Measurements from ENCODE around the gene CHM. TPM values are rescaled to one million over a fixed set of nuclear protein-coding genes. Genes with fewer than 3 reads are reported as not detected.

Gene CHM
- total and polyA plus RNA-seq, 10 of the 15 experiments (the other 5 are each of a cell fraction or from before 2014, with no cell fraction given), result 4.8 to 19.0 (median 8.0) TPM

DNA sequence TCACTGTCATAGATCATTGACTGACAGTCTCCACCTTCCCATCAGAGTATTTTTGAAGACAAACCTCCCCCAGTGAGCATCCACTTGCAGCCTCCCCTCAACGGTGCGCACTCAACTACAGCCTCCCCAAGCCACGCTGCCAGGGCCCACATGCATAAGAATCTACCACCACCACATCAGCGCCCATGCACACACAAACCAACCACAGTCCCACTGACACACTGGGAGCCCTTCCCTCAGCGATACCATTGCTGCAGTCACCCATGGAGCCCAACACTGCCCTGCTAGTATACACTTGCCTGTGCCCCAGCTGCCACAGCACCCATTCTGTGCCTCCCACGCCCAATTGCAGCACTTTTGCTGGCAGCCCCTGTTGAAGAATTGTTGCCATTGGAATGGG lies 132.9 kb downstream of the CHM start:
- Histone ChIP-seq H3K9me3 (replicated peaks; ENCODE audit: control insufficient read depth, insufficient read depth, low read length) (no peaks in the 10 kb centered on the region; the same call in 1 of the 3 replicates), H3K27me3 (replicated peaks in 1 of 2; ENCODE audit: control insufficient read depth in 2 of 2, insufficient read depth in 2 of 2, low read length in 1 of 2) (no peaks in the 10 kb centered on the region), H2AFZ (ENCODE audit: control insufficient read depth, low read depth, low read length) (no peak overlapping the region), H3K79me2 (ENCODE audit: control insufficient read depth, insufficient read depth, low read length) (no peaks in the 10 kb centered on the region), H3K36me3 (ENCODE audit: control insufficient read depth in 2 of 2, insufficient read depth in 2 of 2, low read length in 1 of 2) (no peaks in the 10 kb centered on the region), H3K4me2 (ENCODE audit: control insufficient read depth, insufficient read depth) (no peak overlapping the region), H3K4me1 (ENCODE audit: control insufficient read depth, insufficient read depth, low read length) (no peaks in the 10 kb centered on the region), H4K20me1 (ENCODE audit: control insufficient read depth, insufficient read depth) (no peaks in the 10 kb centered on the region), H3K4me3 (no peak overlapping the region), H3K9ac (ENCODE audit: control insufficient read depth, insufficient read depth, low read length) (no peak overlapping the region), H3K27ac (ENCODE audit: control insufficient read depth, insufficient read depth) (no peak overlapping the region)
- DNase-seq (ENCODE audit: low read depth, low spot score), result no peak
- BruUV-seq (replicated peaks), result no TSS peak
- ATAC-seq, result no peak
- CTCF ChIA-PET, result interaction anchor here (0.8 kb wide), 1 partner anchor 9 kb away, joined by 3 read pairs; no protein-coding TSS in a partner anchor
- intact Hi-C loops (cut with micrococcal nuclease; ENCODE audit: unreplicated experiment) (no loop called here), in situ Hi-C loops (cut with MboI) (no loop called here)
- RAD21 ChIA-PET (ENCODE audit: unreplicated experiment), result no interaction called here
- TF ChIP-seq ZZZ3 (IDR thresholded peaks at IDR 0.05; ENCODE audit: control insufficient read depth, insufficient read length, low read depth), result no peak
- TF ChIP-seq KAT2A (conservative IDR thresholded peaks at IDR 0.05; ENCODE audit: control insufficient read depth, low read depth, low read length), result no peak
- no peak for TF ChIP-seq FOXK2 (IDR thresholded peaks at IDR 0.05)
- TF ChIP-seq, protein P1, sequence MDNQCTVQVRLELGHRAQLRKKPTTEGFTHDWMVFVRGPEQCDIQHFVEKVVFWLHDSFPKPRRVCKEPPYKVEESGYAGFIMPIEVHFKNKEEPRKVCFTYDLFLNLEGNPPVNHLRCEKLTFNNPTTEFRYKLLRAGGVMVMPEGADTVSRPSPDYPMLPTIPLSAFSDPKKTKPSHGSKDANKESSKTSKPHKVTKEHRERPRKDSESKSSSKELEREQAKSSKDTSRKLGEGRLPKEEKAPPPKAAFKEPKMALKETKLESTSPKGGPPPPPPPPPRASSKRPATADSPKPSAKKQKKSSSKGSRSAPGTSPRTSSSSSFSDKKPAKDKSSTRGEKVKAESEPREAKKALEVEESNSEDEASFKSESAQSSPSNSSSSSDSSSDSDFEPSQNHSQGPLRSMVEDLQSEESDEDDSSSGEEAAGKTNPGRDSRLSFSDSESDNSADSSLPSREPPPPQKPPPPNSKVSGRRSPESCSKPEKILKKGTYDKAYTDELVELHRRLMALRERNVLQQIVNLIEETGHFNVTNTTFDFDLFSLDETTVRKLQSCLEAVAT (IDR thresholded peaks at IDR 0.05), result no peak
- TF ChIP-seq, protein P2, sequence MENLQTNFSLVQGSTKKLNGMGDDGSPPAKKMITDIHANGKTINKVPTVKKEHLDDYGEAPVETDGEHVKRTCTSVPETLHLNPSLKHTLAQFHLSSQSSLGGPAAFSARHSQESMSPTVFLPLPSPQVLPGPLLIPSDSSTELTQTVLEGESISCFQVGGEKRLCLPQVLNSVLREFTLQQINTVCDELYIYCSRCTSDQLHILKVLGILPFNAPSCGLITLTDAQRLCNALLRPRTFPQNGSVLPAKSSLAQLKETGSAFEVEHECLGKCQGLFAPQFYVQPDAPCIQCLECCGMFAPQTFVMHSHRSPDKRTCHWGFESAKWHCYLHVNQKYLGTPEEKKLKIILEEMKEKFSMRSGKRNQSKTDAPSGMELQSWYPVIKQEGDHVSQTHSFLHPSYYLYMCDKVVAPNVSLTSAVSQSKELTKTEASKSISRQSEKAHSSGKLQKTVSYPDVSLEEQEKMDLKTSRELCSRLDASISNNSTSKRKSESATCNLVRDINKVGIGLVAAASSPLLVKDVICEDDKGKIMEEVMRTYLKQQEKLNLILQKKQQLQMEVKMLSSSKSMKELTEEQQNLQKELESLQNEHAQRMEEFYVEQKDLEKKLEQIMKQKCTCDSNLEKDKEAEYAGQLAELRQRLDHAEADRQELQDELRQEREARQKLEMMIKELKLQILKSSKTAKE (IDR thresholded peaks at IDR 0.05; ENCODE audit: low read depth, poor library complexity, severe bottlenecking), result no peak
- TF ChIP-seq, protein P3, sequence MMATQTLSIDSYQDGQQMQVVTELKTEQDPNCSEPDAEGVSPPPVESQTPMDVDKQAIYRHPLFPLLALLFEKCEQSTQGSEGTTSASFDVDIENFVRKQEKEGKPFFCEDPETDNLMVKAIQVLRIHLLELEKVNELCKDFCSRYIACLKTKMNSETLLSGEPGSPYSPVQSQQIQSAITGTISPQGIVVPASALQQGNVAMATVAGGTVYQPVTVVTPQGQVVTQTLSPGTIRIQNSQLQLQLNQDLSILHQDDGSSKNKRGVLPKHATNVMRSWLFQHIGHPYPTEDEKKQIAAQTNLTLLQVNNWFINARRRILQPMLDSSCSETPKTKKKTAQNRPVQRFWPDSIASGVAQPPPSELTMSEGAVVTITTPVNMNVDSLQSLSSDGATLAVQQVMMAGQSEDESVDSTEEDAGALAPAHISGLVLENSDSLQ (IDR thresholded peaks at IDR 0.05), result no peak
- TF ChIP-seq HDAC6 (IDR thresholded peaks at IDR 0.05; ENCODE audit: unreplicated experiment), result no peak
- TF ChIP-seq, protein P4, sequence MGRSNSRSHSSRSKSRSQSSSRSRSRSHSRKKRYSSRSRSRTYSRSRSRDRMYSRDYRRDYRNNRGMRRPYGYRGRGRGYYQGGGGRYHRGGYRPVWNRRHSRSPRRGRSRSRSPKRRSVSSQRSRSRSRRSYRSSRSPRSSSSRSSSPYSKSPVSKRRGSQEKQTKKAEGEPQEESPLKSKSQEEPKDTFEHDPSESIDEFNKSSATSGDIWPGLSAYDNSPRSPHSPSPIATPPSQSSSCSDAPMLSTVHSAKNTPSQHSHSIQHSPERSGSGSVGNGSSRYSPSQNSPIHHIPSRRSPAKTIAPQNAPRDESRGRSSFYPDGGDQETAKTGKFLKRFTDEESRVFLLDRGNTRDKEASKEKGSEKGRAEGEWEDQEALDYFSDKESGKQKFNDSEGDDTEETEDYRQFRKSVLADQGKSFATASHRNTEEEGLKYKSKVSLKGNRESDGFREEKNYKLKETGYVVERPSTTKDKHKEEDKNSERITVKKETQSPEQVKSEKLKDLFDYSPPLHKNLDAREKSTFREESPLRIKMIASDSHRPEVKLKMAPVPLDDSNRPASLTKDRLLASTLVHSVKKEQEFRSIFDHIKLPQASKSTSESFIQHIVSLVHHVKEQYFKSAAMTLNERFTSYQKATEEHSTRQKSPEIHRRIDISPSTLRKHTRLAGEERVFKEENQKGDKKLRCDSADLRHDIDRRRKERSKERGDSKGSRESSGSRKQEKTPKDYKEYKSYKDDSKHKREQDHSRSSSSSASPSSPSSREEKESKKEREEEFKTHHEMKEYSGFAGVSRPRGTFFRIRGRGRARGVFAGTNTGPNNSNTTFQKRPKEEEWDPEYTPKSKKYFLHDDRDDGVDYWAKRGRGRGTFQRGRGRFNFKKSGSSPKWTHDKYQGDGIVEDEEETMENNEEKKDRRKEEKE (IDR thresholded peaks at IDR 0.05), result no peak
- no peak for TF ChIP-seq SMC3 (IDR thresholded peaks at IDR 0.05; ENCODE audit: borderline replicate concordance, low read length)
- no peak for TF ChIP-seq LARP7 (IDR thresholded peaks at IDR 0.05)
- TF ChIP-seq TAF1 (IDR thresholded peaks at IDR 0.05; ENCODE audit: borderline replicate concordance, low read depth, low read length), result no peak
- TF ChIP-seq ATF7 (IDR thresholded peaks at IDR 0.05; ENCODE audit: low read depth), result no peak
- TF ChIP-seq NR2C1 (IDR thresholded peaks at IDR 0.05), result no peak
- POLR2A ChIA-PET, result no interaction called here
- no peak for FAIRE-seq
- SMC1A ChIA-PET (ENCODE audit: uncharacterized antibody, unreplicated experiment), result no interaction called here
- 69% methylated on average over 6 of the region's 6 CpGs for WGBS (ENCODE audit: insufficient coverage, insufficient replicate concordance, low lambda C conversion rate, missing lambda C conversion rate)
